NOMO-1 treated with dmso at 0.1 percent for 144 hours (cell line): ENCODE measurements around the gene CDH23.
"Not testable (repeated sequence)": the region's sequence is repeated elsewhere in the genome, so short reads cannot be mapped to it uniquely, and the experiment has no call there.

Experiments
- DNase-seq: peaks from one replicate; lab custom pipeline; 2025; ENCODE audit not compliant: unreplicated experiment; lab: John Stamatoyannopoulos, UW

Gene CDH23

GRCh38 chr10:71597821-71598498 lies 201.2 kb downstream of the CDH23 start:
- peak; percentile 77 for DNase-seq

DNA sequence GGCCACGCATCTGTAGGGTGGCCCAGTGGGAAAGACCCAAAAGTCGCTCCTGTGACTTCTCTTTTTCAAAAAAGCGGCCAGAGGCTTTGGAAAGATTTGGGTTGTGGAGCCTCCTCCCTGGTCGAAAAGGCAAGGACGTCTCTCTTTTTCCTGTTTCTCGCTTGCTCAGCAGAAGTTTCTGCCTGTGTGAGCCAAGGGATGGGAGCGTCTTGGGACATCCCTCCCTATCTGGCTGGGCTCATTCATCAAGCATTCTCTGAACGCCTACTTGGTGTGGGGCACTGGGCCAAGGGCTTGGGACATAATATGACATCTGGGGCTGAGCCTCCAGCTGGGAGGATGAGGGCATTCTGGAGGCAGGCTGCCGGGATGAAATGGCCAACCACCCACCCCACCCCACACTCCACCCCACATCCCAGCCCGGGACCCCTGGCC lies 201.9 kb downstream of the CDH23 start:
- DNase-seq: no peak

GRCh38 chr10:71599518-71599917 lies 202.8 kb downstream of the CDH23 start:
- no peak for DNase-seq

- not testable (repeated sequence) for DNase-seq
These were observed 203.5 kb downstream of the CDH23 start for GRCh38 chr10:71600242-71600641.

GRCh38 chr10:71600849-71601248 lies 204.1 kb downstream of the CDH23 start:
- DNase-seq: no peak

DNA sequence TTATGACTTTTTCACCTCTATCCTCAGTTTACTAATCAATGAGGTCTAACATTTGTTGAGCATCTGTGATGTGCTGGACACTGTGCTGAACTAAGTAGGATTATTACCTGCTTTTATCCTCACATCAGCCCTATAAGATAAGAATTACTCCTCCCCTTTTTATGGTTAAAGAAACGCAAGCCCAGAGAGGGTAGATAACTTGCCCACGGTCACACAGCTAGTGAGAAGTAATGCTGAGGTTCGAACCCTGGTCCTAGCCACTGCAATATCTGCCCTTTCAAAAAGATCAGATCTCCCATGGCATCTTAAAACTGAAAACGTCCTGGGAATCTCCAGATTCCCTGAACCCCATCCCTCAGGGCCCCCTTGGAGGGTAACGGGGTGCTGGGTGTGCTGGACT lies 204.6 kb downstream of the CDH23 start:
- DNase-seq: no peak

DNA sequence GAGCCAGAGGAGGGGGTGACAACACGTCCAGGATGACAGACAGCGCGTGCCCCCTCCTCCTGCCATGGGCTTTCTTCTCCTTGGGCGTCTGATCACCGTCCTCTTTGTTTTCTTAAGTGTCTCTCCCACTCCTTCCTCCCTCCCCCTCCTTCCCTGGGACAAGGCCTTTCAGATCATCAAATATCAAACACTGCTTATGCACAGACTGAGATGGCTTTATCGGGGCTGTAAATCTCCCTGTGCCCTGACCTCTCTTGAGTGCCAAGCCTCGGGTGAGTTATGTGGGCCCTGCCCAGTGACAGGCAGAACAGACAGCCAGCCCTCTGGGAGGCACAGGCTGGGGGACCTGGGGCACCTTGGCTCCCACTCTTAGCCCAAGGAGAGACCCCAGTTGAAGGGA lies 206.4 kb downstream of the CDH23 start:
- DNase-seq: no peak

- no peak for DNase-seq
These were observed 207.0 kb downstream of the CDH23 start for GRCh38 chr10:71603754-71604153.

- no peak for DNase-seq
These were observed 207.8 kb downstream of the CDH23 start for GRCh38 chr10:71604324-71605018.

GRCh38 chr10:71605263-71605962 lies 208.7 kb downstream of the CDH23 start:
- DNase-seq: no peak

DNA sequence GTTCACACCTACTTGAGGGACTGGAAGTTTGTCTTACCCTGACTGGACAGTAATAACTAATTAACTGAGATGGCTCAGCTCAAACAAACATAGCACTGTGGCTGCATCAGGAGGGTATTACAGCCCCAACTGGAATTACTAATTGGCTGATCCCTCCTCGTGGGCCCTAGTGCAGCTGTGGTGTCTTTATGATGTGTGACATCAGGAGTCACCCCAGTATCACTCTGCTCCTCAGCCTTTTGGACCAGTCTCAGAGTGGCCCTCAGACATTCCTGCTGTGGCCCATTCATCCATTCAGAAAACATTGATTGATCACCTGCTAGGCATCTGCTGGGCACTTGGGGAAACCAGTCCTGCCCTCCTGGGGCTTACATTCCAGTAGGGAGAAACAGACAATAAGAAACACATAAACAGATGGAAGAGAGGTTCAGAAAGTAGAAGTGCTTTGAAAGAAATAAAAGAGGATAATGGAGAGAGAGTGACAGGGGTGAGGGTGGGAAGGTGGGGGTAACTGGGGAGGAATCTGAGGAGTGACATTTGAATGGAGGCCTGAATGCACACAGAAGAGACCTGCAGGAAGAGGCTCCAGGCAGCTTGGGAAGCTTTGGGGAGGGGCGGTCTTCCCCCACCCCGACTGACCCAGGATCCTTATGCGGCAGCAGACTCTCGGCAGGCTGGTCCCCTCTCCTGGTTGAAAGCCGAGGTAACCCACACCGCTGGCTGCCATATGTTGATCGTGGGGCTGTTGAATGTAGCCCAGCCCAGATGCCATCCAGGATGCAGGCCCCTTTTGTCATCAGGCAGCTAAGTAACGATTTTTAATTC lies 209.7 kb downstream of the CDH23 start:
- no peak for DNase-seq

DNA sequence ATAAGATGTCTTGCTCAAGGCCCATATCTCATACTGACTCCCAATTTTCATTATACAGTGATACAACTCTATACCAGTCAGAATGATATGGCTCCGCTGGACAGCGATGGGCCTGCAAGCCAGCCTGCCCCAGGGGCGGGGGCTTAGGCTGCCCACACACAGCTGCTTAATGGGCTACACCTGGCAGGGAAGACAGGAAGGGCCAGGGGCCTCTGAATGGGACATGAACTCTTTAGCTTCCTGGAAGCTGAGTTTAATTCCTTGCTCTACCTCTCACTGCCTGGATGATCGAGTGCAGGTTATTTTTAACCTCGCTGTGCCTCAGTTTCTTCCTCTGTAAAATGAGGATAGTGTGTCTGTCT lies 210.3 kb downstream of the CDH23 start:
- DNase-seq: no peak

GRCh38 chr10:71608819-71609768 lies 212.4 kb downstream of the CDH23 start:
- DNase-seq: peak; percentile 43

GRCh38 chr10:71610651-71611050 lies 213.9 kb downstream of the CDH23 start:
- no peak for DNase-seq

DNA sequence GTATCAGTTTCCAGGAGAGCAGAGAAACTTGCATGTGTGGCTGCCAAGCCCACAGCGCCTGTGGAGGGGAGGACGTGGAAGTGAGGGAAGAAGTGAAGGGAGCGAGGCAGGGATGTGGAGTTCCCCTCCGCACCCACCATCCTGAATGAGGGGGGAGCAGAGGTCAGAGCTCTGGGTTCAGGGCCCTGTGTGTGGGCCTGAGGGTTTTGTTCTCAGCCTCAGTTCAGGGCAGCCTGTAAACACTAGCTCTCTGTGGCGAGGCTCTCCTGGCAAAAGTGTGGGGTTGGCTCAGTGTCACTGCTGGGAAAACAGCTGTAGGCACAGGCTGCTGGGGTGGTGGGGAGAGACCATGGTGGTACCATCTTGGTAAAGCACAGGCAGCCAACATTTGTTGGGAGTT lies 214.4 kb downstream of the CDH23 start:
- DNase-seq: no peak

- no peak for DNase-seq
These were observed 215.1 kb downstream of the CDH23 start for GRCh38 chr10:71611709-71612422.

GRCh38 chr10:71613261-71613777 lies 216.6 kb downstream of the CDH23 start:
- DNase-seq: no peak

GRCh38 chr10:71613877-71614276 lies 217.2 kb downstream of the CDH23 start:
- DNase-seq: no peak

DNA sequence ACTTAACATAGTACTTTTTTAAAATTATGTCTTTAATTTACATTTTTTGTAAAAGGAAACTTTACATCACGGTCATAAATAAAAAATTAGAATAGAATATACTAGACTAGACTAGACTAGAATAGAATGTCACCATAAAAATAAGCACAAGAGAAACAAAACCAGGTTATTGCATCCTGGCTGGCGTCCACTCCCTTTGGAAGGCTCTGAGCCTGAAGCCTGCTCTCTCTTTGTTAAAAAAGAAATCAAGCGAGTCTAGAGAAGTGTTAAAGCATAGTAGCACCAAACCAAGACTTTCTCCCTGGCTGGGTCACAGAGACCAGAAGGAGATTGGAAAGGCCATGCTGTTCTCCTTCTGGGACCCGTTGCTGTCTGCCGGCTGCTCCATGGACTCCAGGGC lies 218.2 kb downstream of the CDH23 start:
- no peak for DNase-seq
